Activated effector memory CD4-positive, alpha-beta T cell treated with anti-CD3 and anti-CD28 coated beads, Interleukin-2, amount 50 U/mL, for 16 hours (primary cell): ENCODE data around the gene HTT.

Source experiments
- DNase-seq: peaks from one replicate; pipeline ENCODE4 v3.0.0-alpha.2; 2020

HTT gene

DNA sequence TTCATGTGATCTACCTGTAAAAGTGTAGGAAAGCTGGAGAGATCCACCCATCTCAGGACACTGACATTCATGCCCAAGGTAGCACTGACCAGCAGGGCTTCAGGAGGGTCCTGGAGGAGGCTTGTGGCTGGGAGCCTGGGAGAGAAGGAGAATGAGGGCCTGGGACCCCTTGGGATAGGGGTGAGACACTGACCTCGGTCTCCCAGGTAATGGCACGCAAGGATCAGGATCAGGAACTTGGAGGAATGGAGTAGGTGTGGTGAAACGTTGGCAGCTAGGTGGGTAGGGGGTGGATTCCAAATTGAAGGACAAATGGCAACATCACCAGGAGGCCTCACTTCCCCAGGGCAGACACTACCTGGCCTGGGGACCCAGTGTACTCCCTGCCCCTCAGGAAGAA, 206.0 kb downstream of the HTT start:
- no peak for DNase-seq

DNA sequence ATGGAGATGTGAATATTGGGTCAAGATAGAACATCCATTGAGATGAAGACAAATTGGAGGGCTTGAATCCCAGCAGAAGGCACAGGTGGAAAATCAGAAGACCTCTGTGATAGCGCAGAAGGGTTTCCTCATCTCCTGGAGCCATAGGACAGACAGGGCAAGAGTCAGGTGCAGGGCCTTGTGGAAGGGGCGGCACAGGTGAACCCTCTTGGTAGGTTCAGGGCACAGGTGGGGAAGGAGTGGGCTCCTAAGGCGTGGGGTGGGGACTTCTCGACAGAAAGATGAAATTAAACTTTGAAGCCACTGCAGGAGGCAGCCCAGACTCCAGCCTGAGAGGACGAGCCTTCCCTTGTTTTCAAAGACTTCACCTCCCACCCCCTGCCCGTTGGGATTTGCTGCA, 209.0 kb downstream of the HTT start:
- DNase-seq: no peak

DNA sequence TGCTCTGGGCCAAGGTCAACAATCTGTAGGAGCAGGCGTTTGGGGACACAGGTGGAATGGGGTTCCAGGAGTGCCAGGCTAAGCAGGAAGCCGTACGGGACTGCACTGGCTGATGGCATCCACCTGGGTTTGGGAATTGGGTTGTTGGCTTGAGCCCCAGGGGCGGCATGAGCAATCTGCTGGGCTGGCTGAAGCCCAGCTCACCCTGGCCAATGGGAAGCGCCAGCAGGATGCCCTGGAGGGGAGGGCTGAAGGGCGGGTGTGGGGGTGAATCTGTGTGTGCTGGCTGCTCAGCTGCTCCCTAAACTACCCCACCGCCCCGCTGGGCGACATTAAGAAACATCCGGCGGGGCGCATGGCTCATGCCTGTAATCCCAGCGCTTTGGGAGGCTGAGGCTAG, 209.4 kb downstream of the HTT start:
- DNase-seq: no peak

DNA sequence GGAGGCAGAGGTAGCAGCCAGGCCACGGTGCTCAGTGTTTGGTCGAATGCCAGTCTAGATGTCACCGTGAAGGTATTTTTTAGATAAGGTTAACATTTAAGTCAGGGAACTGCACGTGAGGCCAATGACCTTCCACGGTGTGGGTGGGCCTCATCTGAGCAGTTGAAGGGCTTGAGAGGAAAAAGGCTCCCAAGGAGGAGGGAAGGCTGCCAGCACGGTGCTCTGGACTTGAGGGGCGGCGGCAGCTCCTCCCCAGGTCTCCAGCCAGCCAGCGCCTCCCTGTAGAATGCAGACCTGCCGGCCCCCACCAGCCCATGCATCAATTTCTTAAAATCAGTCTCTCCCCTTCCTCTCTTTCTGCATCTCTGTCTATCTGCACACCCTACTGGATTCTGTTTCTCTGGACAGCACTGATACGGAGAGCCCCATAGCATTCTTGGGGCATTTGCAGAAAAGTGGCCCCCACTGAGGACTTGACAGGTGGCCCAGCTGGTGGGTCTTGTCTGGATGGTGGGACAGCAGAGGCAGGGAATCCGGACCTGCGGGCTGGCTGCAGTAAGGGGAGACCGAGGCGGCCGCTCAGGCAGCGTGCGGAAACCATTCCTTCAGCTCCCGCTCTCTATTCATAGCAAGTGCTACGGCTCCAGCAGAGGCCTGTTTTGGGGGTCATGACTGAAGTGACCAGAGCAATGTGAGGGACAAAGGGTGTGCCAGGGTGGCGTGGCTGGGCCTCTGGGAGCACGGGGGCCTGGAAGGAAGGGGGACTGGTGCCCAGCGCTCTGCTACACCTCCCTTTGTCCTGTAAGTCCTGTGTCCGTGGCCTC, 210.5 kb downstream of the HTT start:
- DNase-seq: peak; percentile 51

DNA sequence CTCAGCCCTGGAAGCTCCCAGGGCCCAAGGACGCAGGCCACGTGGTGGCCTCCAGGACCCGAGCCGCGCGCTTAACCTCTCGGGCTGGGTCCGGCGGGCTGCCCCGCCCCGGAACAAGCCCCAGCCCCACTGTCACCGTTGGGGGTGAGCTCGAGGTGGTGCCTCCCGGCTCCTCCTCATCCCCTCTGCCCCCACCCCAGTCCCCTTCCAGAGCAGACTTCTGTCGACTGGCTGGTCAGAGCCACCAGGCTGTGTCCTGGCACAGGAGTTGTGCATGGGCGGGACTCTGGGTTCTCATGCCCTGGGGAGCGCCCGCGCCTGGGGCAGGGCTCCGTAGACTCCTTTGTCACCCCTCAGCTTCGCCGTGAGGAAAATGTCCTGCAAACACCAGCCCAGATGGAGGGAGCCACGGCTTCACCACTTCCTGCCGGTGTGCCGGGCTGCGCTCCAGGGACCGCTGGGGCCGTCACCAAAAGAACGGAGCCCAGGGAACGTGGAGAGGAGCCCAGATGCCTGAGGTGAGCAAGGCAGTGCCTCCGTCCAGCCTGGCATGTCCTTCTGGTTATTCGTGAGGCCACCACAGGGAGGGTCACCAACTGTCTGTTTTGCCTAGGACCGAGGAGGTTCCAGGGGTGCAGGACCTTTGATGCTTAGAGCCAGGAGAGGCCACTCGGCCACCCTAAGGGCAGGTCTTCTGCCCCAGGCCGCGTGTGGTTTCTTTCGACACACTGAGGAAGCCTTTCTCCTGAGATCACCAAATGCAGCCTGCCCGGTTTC, 211.3 kb downstream of the HTT start:
- peak; percentile 57 for DNase-seq

DNA sequence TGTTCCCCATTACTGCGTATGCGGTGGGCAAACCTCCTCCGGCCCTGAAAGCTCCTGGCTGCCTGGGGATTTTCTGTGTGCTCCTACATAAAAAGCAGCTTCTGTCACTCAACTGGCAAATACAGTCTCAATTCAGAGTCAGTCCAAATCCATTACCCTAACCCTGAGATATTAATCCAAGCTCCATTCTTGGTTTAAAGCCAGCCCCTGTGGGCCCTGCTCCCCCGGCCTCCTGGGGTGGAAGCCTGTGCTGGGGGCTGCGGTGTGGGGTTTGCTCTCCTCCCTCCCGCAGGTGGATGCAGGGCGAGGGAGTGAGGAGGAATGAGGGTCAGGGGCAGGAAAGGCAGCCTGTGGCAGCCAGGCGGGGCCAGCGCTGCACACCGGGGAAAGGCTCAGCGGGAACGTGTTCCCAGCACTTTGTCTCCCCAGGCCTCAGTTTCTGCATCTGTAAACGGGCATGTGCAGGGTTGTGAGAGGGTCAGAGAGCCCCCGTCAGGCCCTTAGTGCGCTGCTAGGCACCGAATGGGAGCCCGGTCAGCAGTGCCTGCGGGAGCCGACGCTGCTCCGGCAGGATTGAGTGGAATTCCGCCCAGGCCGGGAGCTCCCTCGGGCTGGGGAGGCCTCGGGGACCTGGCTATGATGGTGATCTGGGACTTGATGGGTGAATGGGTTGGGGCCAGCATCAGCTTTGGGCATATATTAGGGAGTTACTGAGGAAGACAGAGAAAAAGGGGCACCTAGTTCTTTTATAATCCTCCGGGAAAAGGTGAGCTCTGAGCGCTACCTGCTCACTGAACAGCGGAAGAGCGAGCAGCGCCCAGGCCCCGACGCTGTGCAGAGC, 212.1 kb downstream of the HTT start:
- peak; percentile 49 for DNase-seq

DNA sequence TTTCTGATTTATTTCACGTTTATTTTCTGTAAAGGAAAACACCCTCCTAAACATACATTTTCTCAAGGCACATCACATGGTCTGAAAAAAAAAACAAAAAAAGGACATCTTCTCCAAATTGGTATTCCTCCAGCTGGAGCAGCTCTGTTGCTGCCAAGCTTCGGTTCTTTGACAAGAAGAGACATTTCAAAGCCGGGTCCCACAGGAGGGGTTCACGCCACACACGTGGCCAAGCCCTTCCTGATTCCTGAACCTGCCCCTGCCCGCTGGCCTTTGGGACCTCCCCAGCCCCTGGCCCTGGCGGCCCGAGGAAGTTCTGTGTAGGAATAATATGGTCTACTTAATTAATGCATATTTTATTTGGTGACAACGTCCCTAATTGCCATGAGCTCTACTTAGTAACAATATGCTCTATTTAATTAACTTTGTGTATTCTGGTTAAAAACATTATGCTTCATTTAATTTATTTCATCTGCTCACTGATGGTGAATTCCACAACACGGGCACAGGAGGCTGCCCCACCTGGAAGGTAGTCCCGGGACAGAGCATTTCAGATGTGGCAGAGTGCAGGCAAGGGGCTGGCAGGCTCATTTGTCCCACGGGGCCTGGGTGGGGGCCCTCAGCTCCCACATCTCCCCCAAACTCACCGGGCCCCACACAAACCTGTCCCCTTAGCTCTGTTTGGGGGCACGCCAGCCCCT, 212.9 kb downstream of the HTT start:
- peak; percentile 44 for DNase-seq

DNA sequence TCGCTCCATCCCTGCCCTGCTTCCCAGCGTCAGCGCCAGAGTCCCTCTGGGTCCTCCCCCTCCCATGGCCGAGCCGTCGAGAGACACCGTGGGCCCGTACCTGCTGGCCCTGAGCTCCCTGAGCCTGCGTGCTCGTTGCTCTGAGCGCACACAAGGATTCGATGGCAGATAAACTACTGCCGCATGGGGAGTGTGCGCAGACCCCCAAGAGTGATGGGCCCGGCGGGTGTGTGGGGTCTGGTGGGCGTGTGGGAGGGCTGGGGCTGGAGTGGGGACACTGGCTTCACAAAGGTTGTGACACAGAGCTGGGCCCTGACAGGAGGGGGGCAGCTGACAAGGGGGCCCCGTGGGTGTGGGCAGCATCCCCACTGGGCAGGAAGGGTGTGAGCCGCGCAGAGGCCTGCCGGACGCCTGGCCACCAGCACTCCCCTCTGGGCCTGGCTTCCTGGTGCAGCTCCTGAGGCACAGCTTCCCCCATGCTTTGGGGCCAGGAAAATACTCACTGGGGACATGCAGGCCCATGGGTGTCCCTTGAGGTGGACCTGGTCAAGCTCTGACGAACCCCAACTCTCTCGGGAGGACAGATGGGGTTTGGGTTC, 213.6 kb downstream of the HTT start:
- DNase-seq: peak; percentile 50

DNA sequence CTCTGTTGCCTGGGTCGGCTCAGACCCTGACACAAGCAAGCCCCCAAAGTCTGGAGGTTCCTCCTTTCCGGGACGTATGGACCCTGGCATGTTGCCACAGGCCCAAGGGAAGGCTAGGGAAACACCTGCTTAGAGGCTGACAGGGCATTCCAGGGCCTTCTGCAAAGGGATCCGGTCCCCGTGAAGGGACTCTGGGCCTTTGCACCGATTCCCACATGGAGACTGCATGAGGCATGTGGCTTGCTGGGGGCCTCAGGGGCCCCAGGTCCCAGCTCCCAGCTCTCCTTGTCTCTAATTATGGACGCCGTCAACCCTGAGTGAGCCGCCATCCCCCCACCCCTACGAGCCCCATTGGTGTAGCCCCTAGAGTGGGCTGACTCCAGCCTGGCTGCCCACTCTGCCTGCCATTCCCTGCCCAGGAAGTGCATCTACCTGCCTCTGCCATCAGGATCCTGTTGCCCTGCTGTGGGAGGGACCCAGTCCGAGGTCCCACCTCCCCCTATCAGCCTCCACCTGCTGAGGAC, 214.2 kb downstream of the HTT start:
- peak; percentile 47 for DNase-seq

DNA sequence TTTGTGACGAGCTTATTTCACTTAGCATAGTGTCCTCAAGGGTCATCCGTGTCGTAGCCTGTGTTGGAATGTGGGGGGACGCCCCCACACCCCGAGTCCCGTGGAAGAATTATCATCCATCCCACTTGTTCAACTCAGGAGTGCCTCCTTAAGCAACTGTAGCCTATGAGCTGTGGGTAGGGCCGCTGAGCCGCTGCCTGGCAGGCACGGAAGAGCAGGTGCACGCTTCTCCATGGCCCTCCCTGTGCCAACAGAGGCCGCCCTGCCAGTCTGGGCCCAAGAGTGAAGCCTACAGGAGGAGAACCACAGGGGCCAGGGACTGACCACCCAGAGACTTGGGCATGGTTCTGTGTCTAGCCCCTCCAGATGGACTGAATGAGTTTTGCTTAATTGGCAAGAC, 216.0 kb downstream of the HTT start:
- peak; percentile 45 for DNase-seq

DNA sequence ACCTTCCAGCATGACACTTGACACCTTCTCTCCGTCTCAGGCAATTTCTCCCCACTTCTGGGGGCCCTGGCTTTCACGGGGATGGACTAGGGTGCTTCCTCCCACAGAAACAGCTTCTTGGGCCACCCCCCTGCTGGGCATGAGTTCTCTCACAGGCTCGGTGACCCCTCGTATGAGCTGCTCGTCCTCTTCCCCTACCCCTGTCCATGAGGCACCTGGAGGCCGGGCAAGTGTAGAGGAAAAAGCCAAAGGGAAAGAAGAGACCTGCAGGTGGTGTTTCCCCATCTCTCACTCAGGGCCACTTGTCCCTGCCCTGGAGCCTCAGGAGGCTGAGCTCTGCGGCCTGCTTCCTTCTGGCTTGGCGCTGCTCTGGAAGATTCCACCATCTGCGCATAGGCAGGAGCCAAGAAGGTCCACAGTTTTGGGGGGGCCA, 216.4 kb downstream of the HTT start:
- DNase-seq: peak; percentile 49

DNA sequence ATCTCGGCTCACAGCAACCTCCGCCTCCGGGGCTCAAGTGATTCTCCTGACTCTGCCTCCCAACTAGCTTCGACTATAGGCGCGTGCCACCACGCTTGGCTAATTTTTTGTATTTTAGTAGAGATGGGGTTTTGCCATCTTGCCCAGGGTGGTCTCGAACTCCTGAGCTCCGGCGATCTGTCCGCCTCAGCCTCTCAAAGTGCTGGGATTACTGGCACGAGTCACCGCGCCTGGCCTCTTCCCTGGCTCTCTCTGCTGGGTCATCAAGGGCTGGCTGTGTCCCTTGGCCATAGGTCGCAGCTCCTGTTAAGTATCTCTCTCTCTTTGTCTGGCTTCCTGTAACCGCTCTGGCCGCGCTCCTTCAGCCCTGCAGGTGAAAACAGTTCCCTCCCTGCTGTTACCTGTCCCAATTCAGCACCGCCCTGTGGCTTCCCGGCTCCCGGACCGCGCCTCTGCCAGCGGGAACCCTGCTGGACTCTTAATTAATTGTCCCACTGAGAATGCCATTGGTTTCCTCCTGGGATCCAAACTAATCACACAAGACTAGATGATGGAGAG, 217.0 kb downstream of the HTT start:
- DNase-seq: no peak

DNA sequence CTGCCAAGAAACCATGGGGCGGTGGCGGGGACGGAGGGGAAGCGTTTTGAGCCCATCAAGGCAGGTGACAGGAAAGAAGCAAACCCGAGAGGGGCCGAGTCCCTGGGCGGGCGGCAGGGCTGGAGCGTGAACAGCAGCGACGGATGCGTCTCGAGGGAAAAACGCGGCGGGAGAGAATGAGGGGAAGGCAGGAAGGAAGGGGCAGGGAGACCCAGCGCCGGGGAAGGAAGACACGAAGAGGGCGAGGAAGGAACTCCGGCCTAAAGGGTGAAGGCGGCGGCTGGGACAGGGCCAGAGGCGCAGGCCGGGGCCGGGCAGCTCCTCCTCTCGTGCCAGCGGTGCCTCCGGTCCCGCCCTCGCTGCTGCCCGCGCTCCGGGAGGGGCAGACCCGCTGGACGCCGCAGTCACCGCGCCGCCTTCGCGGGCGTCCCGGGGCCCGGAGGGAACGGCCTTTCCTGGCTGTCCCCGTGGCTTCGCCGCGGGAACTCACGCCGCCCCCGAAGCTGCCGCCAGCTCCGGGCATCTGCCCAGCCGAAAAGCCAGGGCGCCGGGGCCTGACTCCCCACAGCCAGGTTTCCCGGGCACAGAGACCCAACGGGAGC, 217.6 kb downstream of the HTT start:
- peak; percentile 76 for DNase-seq

DNA sequence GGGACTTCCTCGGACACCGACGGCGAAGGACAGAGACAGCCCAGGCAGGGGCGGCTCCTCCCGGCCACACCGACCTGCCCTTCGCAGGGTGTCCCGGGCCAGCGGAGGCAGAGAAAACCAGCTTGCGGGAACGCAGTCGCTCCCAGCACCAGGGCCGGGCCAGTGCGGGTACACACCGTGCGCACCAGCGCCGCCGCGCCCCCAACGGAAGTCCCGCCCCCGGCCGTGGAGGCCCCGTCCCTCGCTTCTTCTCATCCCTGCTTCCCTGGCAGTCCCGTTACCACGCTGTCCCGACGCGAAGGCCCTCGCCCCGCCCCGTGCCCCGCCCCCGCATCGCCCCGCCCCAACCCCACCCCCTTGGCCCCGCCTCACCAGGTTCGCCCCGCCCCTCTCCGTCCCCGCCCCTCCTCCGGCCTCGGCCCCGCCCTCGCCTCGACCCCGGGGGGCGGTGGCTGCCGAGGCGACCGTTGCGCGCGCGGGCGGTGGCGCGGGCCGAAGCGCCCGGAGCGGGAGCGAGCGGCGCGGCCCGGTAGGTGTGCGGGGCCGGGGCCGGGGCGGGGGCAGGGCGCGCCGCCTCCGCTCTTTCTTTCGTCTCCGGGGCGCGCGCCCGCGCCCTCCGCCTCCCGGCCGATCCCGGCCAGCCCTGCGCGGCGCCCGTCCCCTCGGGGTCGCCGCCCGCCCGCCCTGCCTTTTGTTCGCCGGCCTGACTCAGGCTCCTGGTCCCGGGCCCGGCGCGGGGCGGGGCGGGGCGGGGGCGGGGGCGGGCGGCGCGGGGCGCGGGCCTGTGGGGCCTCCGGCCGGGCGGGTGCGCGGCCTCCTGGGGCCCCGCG, 218.3 kb downstream of the HTT start, which contains the start of gene RGS12:
Gene RGS12 (plus strand): TSS at position 451 of the 830 bp plus-strand sequence. CDS start 23,150 bp downstream, outside the sequence.
- peak; percentile 95 for DNase-seq
